Measurements from ENCODE around the gene SLC6A20.

Gene SLC6A20

DNA sequence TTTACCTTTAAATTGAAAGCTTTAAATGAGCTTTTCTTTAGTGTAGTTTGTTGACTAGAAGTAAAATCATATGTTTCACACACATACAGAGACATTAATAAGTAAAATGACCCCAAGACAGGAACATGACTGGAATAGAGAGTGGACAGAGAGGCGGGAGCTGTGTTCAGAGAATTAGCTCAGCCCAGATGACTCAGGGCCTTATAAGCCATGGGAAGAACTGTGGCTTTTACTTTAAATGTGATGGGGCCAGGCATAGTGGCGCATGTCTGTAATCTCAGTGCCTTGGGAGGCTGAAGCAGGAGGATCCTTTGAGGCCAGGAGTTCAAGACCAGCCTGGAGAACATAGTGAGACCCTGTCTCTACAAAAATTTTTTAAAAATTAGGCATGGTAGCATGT lies 80.4 kb downstream of the SLC6A20 start:
- Histone ChIP-seq H2AFZ (ENCODE audit: low read depth) (no peak overlapping the region), H3K9ac (no peak overlapping the region), H3K79me2 (ENCODE audit: insufficient read depth, low read depth) (no peaks in the 10 kb centered on the region), H3K4me1 (ENCODE audit: low read depth, poor library complexity, severe bottlenecking) (no peaks in the 10 kb centered on the region), H3K36me3 (ENCODE audit: insufficient read depth) (no peaks in the 10 kb centered on the region), H3K4me3 (IDR thresholded peaks at IDR 0.05; ENCODE audit: insufficient read depth, low read depth, low read length) (no peak overlapping the region), H3K27ac (no peak overlapping the region), H3K4me2 (no peak overlapping the region), H4K20me1 (ENCODE audit: insufficient read depth) (no peaks in the 10 kb centered on the region), H3K27me3 (ENCODE audit: insufficient read depth, low read depth) (no peaks in the 10 kb centered on the region)
- TF ChIP-seq, protein P1, sequence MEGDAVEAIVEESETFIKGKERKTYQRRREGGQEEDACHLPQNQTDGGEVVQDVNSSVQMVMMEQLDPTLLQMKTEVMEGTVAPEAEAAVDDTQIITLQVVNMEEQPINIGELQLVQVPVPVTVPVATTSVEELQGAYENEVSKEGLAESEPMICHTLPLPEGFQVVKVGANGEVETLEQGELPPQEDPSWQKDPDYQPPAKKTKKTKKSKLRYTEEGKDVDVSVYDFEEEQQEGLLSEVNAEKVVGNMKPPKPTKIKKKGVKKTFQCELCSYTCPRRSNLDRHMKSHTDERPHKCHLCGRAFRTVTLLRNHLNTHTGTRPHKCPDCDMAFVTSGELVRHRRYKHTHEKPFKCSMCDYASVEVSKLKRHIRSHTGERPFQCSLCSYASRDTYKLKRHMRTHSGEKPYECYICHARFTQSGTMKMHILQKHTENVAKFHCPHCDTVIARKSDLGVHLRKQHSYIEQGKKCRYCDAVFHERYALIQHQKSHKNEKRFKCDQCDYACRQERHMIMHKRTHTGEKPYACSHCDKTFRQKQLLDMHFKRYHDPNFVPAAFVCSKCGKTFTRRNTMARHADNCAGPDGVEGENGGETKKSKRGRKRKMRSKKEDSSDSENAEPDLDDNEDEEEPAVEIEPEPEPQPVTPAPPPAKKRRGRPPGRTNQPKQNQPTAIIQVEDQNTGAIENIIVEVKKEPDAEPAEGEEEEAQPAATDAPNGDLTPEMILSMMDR (conservative IDR thresholded peaks at IDR 0.05; ENCODE audit: low read depth, low read length), result no peak

GRCh38 chr3:45712434-45713110 lies 83.8 kb downstream of the SLC6A20 start:
- Histone ChIP-seq H2AFZ (ENCODE audit: low read depth) (no peak overlapping the region), H3K79me2 (ENCODE audit: insufficient read depth, low read depth) (no peaks in the 10 kb centered on the region), H3K27ac (no peak overlapping the region), H3K9ac (no peak overlapping the region), H3K4me2 (no peak overlapping the region), H3K4me1 (ENCODE audit: low read depth, poor library complexity, severe bottlenecking) (no peaks in the 10 kb centered on the region), H3K27me3 (ENCODE audit: insufficient read depth, low read depth) (no peaks in the 10 kb centered on the region), H3K36me3 (ENCODE audit: insufficient read depth) (no peaks in the 10 kb centered on the region), H4K20me1 (ENCODE audit: insufficient read depth) (no peaks in the 10 kb centered on the region), H3K4me3 (IDR thresholded peaks at IDR 0.05; ENCODE audit: insufficient read depth, low read depth, low read length) (no peak overlapping the region)
- TF ChIP-seq, protein P1 (conservative IDR thresholded peaks at IDR 0.05; ENCODE audit: low read depth, low read length), result no peak

DNA sequence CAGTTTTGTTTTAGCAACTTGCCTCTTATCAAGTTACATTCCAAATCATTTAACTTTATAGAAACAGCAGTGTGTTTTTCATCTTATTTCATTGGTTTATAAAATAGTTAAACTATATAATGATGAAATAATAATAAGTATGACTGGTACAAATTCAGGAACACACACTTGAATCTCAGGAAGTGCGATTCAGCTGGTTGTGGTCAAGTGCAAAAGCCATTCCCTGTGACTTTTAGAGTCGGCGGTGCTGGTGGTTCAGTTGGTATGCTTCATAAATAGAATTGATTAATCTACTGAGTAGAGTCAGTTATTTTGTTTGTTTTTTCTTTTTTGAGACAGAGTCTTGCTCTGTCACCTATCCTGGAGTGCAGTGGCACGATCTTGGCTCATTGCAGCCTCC lies 84.4 kb downstream of the SLC6A20 start:
- Histone ChIP-seq H3K27ac (no peak overlapping the region), H4K20me1 (ENCODE audit: insufficient read depth) (no peaks in the 10 kb centered on the region), H3K4me1 (ENCODE audit: low read depth, poor library complexity, severe bottlenecking) (no peaks in the 10 kb centered on the region), H3K27me3 (ENCODE audit: insufficient read depth, low read depth) (no peaks in the 10 kb centered on the region), H3K36me3 (ENCODE audit: insufficient read depth) (no peaks in the 10 kb centered on the region), H3K79me2 (ENCODE audit: insufficient read depth, low read depth) (no peaks in the 10 kb centered on the region), H2AFZ (ENCODE audit: low read depth) (no peak overlapping the region), H3K9ac (no peak overlapping the region), H3K4me3 (IDR thresholded peaks at IDR 0.05; ENCODE audit: insufficient read depth, low read depth, low read length) (no peak overlapping the region), H3K4me2 (no peak overlapping the region)
- TF ChIP-seq, protein P1 (conservative IDR thresholded peaks at IDR 0.05; ENCODE audit: low read depth, low read length), result no peak

GRCh38 chr3:45705839-45706808 lies 90.2 kb downstream of the SLC6A20 start:
- Histone ChIP-seq H2AFZ (ENCODE audit: low read depth) (no peak overlapping the region), H4K20me1 (ENCODE audit: insufficient read depth) (no peaks in the 10 kb centered on the region), H3K9ac (no peak overlapping the region), H3K27me3 (ENCODE audit: insufficient read depth, low read depth) (no peaks in the 10 kb centered on the region), H3K27ac (no peak overlapping the region), H3K4me2 (no peak overlapping the region), H3K4me3 (IDR thresholded peaks at IDR 0.05; ENCODE audit: insufficient read depth, low read depth, low read length) (no peak overlapping the region), H3K79me2 (ENCODE audit: insufficient read depth, low read depth) (peaks cover 11% of the 10 kb centered on the region; the same call in 1 of the 2 replicates), H3K4me1 (ENCODE audit: low read depth, poor library complexity, severe bottlenecking) (peaks cover 4% of the 10 kb centered on the region), H3K36me3 (ENCODE audit: insufficient read depth) (no peaks in the 10 kb centered on the region)
- TF ChIP-seq, protein P1 (conservative IDR thresholded peaks at IDR 0.05; ENCODE audit: low read depth, low read length), result no peak
